Activated T-cell treated with anti-CD3 and anti-CD28 coated beads, Interleukin-2, amount 50 U/mL, for 4 hours (primary cell): ENCODE results near the gene SLIT1. TPM values are rescaled to one million over a fixed set of nuclear protein-coding genes. Genes with fewer than 3 reads are reported as not detected.

ENCODE experiments used
- ATAC-seq, 2 donors: fragments of 200-7000 bp; cut with Tn5 transposase; one replicate each; pipeline ENCODE4 v1.10.0; 2021
- DNase-seq: peaks from one replicate; pipeline ENCODE4 v3.0.0-alpha.2; 2020
- H3K27me3 Mint-ChIP-seq: one replicate; pipeline ENCODE4 v1.8.0; 2021; ENCODE audit warnings: low read depth, mixed read lengths
- H3K36me3 Mint-ChIP-seq: one replicate; pipeline ENCODE4 v1.8.0; 2022; ENCODE audit warnings: mixed read lengths; ENCODE audit not compliant: insufficient read depth
- H3K4me1 Mint-ChIP-seq: one replicate; pipeline ENCODE4 v1.8.0; 2021; ENCODE audit warnings: low read depth, mixed read lengths
- H3K4me3 Mint-ChIP-seq: one replicate; pipeline ENCODE4 v1.8.0; 2021; ENCODE audit warnings: mild to moderate bottlenecking, moderate library complexity, mixed read lengths
- H3K9me3 Mint-ChIP-seq: one replicate; pipeline ENCODE4 v1.8.0; 2021; ENCODE audit warnings: mixed read lengths
- total RNA-seq, 3 donors: library from RNA; stranded (reverse); gene quantifications; one replicate each; pipeline ENCODE4 v1.2.1, GENCODE V29; 2021

SLIT1 gene
- total RNA-seq, 3 donors from 2014 or later, result 0.10 to 0.16 TPM; not detected in 1

- H3K4me1 Mint-ChIP-seq, result no peaks in the 10 kb centered on the region
- peaks cover 4% of the 10 kb centered on the region for H3K27me3 Mint-ChIP-seq
- no peak overlapping the region for H3K4me3 Mint-ChIP-seq
- no peak for ATAC-seq
- DNase-seq, result no peak
- no peaks in the 10 kb centered on the region for H3K36me3 Mint-ChIP-seq
- no peaks in the 10 kb centered on the region for H3K9me3 Mint-ChIP-seq
Observed at GRCh38 chr10:97062456-97062855, 123.3 kb downstream of the SLIT1 start.

GRCh38 chr10:97062046-97062445, 123.7 kb downstream of the SLIT1 start:
- DNase-seq (no peak), ATAC-seq (no peak)
- Mint-ChIP-seq H3K27me3 (peaks cover 4% of the 10 kb centered on the region), H3K9me3 (no peaks in the 10 kb centered on the region), H3K36me3 (no peaks in the 10 kb centered on the region), H3K4me1 (no peaks in the 10 kb centered on the region), H3K4me3 (no peak overlapping the region)

DNA sequence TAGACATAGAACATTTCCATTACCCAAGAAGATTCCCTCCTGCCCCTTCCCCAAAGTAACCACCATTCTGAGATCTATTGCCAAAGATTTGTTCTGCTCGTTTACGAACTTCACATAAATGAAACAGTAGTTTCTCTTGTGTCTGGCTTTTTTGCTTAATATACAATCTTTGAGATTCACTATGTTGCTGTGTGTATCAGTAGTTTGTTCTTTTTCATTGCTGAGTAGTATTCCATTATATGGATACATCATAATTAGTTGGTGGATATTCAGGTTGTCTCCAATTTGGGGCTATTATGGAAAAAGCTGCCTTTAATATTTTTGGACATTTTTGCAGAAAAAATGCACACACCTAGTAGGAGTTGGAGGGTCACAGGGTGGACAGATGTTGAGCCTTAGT, 124.3 kb downstream of the SLIT1 start:
- no peaks in the 10 kb centered on the region for H3K36me3 Mint-ChIP-seq
- H3K4me1 Mint-ChIP-seq, result no peaks in the 10 kb centered on the region
- peaks cover 4% of the 10 kb centered on the region for H3K27me3 Mint-ChIP-seq
- DNase-seq (no peak), ATAC-seq (no peak)
- H3K9me3 Mint-ChIP-seq, result no peaks in the 10 kb centered on the region
- no peak overlapping the region for H3K4me3 Mint-ChIP-seq

DNA sequence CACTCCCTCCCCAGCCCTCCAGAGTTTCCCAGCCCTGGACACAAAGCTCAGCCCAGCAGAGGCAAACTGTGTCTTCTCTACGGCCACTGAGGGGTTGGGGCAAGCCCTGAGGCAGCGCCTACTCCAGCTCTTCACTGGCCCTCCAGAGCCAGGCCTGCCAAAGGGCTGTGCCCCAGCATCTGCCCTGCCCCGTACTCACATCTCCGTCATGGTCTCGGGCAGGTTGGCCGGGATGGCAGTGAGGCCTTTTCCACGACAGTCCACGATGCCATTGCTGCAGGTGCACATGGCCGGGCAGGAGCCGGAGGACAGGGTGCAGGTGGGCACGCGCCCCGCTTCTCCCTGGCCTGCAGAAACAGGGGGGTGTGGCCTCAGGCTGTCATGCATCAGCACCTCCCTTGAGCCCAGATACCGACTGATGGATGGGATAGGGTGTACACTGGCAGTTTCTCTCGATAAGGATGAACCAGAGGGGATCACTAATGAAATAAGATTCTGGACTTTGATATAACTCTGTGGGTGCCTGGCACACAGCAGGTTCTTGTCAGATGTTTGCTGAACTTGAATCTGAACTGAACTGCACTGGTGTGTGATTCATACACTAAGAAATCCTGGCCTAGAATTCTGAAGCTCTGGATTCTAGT, 125.2 kb downstream of the SLIT1 start:
- Mint-ChIP-seq H3K9me3 (no peaks in the 10 kb centered on the region), H3K4me3 (no peak overlapping the region), H3K36me3 (no peaks in the 10 kb centered on the region), H3K27me3 (peaks cover 4% of the 10 kb centered on the region), H3K4me1 (no peaks in the 10 kb centered on the region)
- ATAC-seq (no peak), DNase-seq (no peak)

GRCh38 chr10:97059872-97060205, 125.9 kb downstream of the SLIT1 start:
- no peaks in the 10 kb centered on the region for H3K4me1 Mint-ChIP-seq
- H3K4me3 Mint-ChIP-seq, result no peak overlapping the region
- ATAC-seq (no peak), DNase-seq (no peak)
- H3K36me3 Mint-ChIP-seq, result no peaks in the 10 kb centered on the region
- H3K9me3 Mint-ChIP-seq, result no peaks in the 10 kb centered on the region
- H3K27me3 Mint-ChIP-seq, result peaks cover 4% of the 10 kb centered on the region

DNA sequence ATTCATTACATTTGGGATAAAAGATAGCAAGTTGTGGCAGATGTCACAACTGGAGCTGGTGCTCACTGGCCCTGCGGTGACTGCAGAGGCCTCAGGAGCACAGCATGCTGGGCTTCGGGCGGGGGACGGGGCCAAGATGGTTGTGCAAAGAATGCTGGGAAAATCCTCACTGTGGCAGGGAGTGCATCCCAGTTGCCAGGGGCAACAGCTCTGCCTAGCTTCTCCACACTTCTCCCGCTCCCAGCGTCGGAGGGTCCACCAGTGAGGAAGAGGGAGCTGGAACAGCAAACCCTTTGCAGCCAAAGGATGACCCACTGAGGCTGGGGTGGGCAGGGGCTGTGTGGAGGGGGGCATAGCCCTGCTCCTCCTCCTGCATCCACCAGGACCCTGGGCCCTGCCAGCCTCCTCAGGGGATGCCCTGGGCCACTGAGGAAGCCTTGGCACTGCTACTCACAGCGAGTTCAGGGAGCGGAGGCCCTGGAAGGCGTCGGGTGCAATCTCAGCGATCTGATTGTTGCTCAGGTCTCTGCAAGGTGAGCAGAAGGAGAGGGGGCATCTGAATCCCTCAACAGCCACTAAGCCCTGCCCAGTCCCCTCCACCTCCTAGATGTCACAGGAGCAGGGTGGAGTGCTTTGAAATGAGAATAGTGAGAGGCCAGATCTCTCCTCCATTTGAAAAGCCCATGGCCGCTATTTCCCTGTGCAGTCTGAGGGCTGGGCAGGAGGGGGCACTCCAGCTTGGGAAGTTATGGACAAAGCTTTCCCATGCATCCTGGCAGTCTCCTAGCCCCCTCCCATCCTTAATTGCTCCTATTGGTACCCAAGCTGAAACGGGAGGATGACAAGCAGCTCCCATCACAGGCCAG, 126.5 kb downstream of the SLIT1 start:
- no peak for ATAC-seq
- Mint-ChIP-seq H3K4me3 (no peak overlapping the region), H3K9me3 (no peaks in the 10 kb centered on the region), H3K27me3 (peaks cover 3% of the 10 kb centered on the region), H3K4me1 (no peaks in the 10 kb centered on the region), H3K36me3 (no peaks in the 10 kb centered on the region)
- DNase-seq, result no peak

- DNase-seq, result no peak
- H3K9me3 Mint-ChIP-seq, result no peaks in the 10 kb centered on the region
- H3K4me1 Mint-ChIP-seq, result no peaks in the 10 kb centered on the region
- no peaks in the 10 kb centered on the region for H3K36me3 Mint-ChIP-seq
- H3K27me3 Mint-ChIP-seq, result no peaks in the 10 kb centered on the region
- no peak overlapping the region for H3K4me3 Mint-ChIP-seq
- ATAC-seq, result no peak
Observed at GRCh38 chr10:97058521-97058920, 127.2 kb downstream of the SLIT1 start.

GRCh38 chr10:97057491-97058235, 128.1 kb downstream of the SLIT1 start:
- ATAC-seq, result no peak
- H3K4me1 Mint-ChIP-seq, result no peaks in the 10 kb centered on the region

DNA sequence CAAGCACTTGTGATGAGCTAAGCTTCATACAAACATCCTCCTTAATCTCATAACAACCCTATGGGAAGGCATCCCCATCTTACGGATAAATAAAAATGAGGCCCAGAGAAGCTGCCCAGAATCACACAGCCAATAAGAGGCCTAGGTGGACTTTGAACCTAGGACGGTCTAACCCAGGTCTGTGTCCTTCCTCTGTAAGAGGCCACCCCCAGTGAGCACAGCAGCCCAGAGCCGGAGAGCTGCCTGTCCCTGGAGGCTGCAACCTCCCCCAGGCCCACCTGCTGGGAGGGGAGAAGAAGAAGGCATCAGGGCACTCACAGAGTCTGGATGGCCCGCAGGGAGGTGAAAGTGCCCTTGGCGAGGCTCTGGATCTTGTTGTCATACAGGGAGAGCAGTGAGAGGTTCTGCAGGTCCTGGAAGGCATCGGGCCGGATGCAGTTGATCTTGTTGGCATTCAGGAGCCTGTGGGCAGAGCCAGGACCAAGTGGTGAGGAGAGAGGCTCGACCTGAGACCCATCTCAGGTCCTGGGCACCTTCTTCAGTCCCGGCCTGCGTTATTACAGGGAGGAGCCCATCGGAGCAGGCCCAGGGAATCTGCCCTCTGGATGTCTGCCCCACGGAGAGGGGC, 129.6 kb downstream of the SLIT1 start:
- Mint-ChIP-seq H3K27me3 (peaks cover 3% of the 10 kb centered on the region), H3K4me1 (no peaks in the 10 kb centered on the region), H3K36me3 (no peaks in the 10 kb centered on the region), H3K4me3 (no peak overlapping the region), H3K9me3 (no peaks in the 10 kb centered on the region)
- no peak for DNase-seq
- ATAC-seq, result no peak

More at GRCh38 chr10:97057491-97058235, 128.1 kb downstream of the SLIT1 start:
- no peaks in the 10 kb centered on the region for H3K36me3 Mint-ChIP-seq
- no peak for DNase-seq
- H3K4me3 Mint-ChIP-seq, result no peak overlapping the region
- H3K9me3 Mint-ChIP-seq, result no peaks in the 10 kb centered on the region
- H3K27me3 Mint-ChIP-seq, result peaks cover 3% of the 10 kb centered on the region

GRCh38 chr10:97053276-97053675, 132.5 kb downstream of the SLIT1 start:
- no peaks in the 10 kb centered on the region for H3K9me3 Mint-ChIP-seq
- H3K4me1 Mint-ChIP-seq, result no peaks in the 10 kb centered on the region
- no peak overlapping the region for H3K4me3 Mint-ChIP-seq
- ATAC-seq (no peak), DNase-seq (no peak)
- H3K36me3 Mint-ChIP-seq, result no peaks in the 10 kb centered on the region
- H3K27me3 Mint-ChIP-seq, result peaks cover 14% of the 10 kb centered on the region

DNA sequence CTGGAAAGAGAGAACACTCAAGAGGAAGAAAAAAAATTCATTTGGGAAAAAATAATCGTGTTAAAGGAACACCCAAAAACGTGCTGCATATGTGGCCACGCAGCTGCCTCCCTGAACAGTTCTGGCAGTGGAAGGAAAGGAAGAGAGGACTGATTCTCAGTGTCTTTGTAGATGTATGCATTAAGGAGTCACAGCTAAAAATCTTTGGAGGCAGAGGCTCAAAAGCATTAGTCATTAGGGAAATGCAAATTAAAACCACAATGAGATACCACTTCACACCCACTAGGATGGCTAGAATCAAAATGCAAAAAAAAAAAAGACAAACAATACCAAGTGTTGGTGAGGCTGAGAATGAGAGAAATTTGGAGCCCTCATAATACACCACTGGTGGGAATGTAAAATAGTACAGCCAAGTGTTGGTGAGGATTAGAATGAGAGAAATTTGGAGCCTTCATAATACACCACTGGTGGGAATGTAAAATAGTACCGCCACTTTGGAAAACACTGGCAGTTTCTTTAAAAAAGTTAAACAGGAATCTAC, 134.7 kb downstream of the SLIT1 start:
- Mint-ChIP-seq H3K27me3 (peaks cover 14% of the 10 kb centered on the region), H3K36me3 (no peaks in the 10 kb centered on the region), H3K4me3 (no peak overlapping the region), H3K9me3 (no peaks in the 10 kb centered on the region), H3K4me1 (no peaks in the 10 kb centered on the region)
- ATAC-seq, result peak; percentile 43 to 54
- DNase-seq, result no peak

- ATAC-seq (no peak), DNase-seq (no peak)
- Mint-ChIP-seq H3K9me3 (no peaks in the 10 kb centered on the region), H3K4me3 (no peak overlapping the region), H3K36me3 (no peaks in the 10 kb centered on the region), H3K27me3 (peaks cover 14% of the 10 kb centered on the region), H3K4me1 (no peaks in the 10 kb centered on the region)
Observed at GRCh38 chr10:97050205-97050745, 135.5 kb downstream of the SLIT1 start.

- H3K9me3 Mint-ChIP-seq, result no peaks in the 10 kb centered on the region
- H3K4me3 Mint-ChIP-seq, result no peak overlapping the region
- DNase-seq (no peak), ATAC-seq (no peak)
- H3K36me3 Mint-ChIP-seq, result no peaks in the 10 kb centered on the region
- no peaks in the 10 kb centered on the region for H3K4me1 Mint-ChIP-seq
- H3K27me3 Mint-ChIP-seq, result peaks cover 14% of the 10 kb centered on the region
Observed at GRCh38 chr10:97049670-97050069, 136.1 kb downstream of the SLIT1 start.
